Kidney epithelial cell (primary cell): ENCODE results near the gene CEP112. TPM values are rescaled to one million over a fixed set of nuclear protein-coding genes. Genes with fewer than 3 reads are reported as not detected.

Source experiments
- DNase-seq: peaks from one replicate; pipeline ENCODE4 v3.0.0-alpha.2; 2010; ENCODE audit warnings: low read depth
- H3K27me3 ChIP-seq: 2 replicates; pipeline ENCODE4 v1.6.0; 2011; ENCODE audit warnings: low read length; ENCODE audit not compliant: control insufficient read depth, insufficient read depth
- H3K36me3 ChIP-seq: 2 replicates; pipeline ENCODE4 v1.5.1; 2011; ENCODE audit warnings: low read length; ENCODE audit not compliant: control insufficient read depth, insufficient read depth
- H3K4me3 ChIP-seq: 2 replicates; pipeline ENCODE4 v1.5.1; 2011; ENCODE audit warnings: low read depth, mild to moderate bottlenecking, control low read depth, low read length
- CTCF ChIP-seq: IDR thresholded peaks from 2 replicates; pipeline ENCODE4 v1.5.1; 2011; ENCODE audit warnings: mild to moderate bottlenecking, moderate library complexity, low read length, control low read depth, inconsistent platforms; ENCODE audit not compliant: insufficient read depth, poor library complexity, severe bottlenecking
- total RNA-seq: library from RNA; depleted of rRNA; stranded (reverse); fragments of >200 nt; gene quantifications from 2 replicates; pipeline ENCODE4 v1.2.3, GENCODE V29; 2015

Gene CEP112
- total RNA-seq, 1 donor from 2014 or later: 6.5 TPM

GRCh38 chr17:66006654-66007053, 185.3 kb downstream of the CEP112 start:
- Histone ChIP-seq H3K27me3 (no peaks in the 10 kb centered on the region), H3K36me3 (no peaks in the 10 kb centered on the region), H3K4me3 (no peak overlapping the region)
- no peak for TF ChIP-seq CTCF
- DNase-seq: no peak

- TF ChIP-seq CTCF: no peak
- Histone ChIP-seq H3K4me3 (no peak overlapping the region), H3K36me3 (no peaks in the 10 kb centered on the region), H3K27me3 (no peaks in the 10 kb centered on the region)
- no peak for DNase-seq
Observed at GRCh38 chr17:66002812-66003211, 189.1 kb downstream of the CEP112 start.

DNA sequence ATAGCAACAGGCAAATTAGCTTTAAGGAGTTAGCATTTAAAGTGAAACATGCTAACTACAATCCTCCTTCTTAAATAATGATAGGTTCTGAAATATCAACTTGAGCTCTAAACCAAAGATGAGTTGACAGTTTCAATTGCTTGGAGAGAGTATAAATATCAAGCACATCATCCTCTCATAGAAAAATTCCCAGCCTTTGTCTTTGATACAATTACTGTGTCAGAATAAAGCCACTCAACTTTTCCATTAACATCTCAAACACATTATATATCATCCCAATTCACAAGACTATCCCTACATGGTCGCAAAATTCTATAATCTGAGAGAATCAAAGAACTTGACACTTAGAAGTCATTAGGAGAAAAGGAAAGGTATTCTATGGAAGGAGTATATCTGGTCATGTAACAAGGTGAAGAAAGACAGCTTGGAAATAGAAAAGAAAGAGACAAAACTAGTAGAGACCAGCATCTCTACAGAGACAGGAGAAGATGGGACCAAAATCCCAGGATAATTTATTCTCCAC, 189.8 kb downstream of the CEP112 start:
- no peaks in the 10 kb centered on the region for H3K27me3 ChIP-seq
- H3K36me3 ChIP-seq: no peaks in the 10 kb centered on the region
- TF ChIP-seq CTCF: no peak

GRCh38 chr17:66000216-66000615, 191.7 kb downstream of the CEP112 start:
- H3K27me3 ChIP-seq: no peaks in the 10 kb centered on the region
- no peaks in the 10 kb centered on the region for H3K36me3 ChIP-seq
- no peak for TF ChIP-seq CTCF
- H3K4me3 ChIP-seq: no peak overlapping the region
- no peak for DNase-seq

More for the DNA sequence above, 189.8 kb downstream of the CEP112 start:
- no peak overlapping the region for H3K4me3 ChIP-seq
- no peak for DNase-seq

GRCh38 chr17:65998675-65999074, 193.3 kb downstream of the CEP112 start:
- H3K4me3 ChIP-seq: no peak overlapping the region
- no peak for DNase-seq
- H3K27me3 ChIP-seq: no peaks in the 10 kb centered on the region
- no peak for TF ChIP-seq CTCF
- H3K36me3 ChIP-seq: no peaks in the 10 kb centered on the region

GRCh38 chr17:65994679-65995078, 197.3 kb downstream of the CEP112 start:
- H3K27me3 ChIP-seq: no peaks in the 10 kb centered on the region
- TF ChIP-seq CTCF: no peak
- DNase-seq: no peak
- H3K4me3 ChIP-seq: no peak overlapping the region
- no peaks in the 10 kb centered on the region for H3K36me3 ChIP-seq
